Measurements from ENCODE around the gene MAP3K20.
"Not testable (repeated sequence)": the region's sequence is repeated elsewhere in the genome, so short reads cannot be mapped to it uniquely, and the experiment has no call there.

Gene MAP3K20

DNA sequence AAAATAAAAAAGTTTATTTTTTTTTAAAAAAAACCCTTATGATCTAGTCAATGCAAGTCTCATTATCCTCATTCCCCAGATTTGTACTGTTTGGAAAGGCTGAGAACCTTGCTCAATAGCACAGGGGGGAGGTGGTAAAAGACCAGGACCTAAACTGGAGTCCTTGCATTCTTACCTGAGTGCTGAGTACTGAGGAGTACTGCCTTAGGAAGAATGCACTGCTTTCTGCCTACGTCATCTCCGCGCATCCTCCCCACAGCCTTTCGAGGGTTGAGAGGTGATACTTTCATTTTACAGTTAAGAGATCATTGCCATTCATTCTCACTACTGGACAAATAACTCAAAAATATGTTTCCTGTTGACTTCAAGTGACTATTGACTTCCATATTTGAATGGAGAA, 73.8 kb downstream of the MAP3K20 start:
- Histone ChIP-seq H3K4me3 (ENCODE audit: low read depth, low read length) (no peak overlapping the region), H3K27ac (ENCODE audit: low read depth, low read length) (no peak overlapping the region), H3K9ac (ENCODE audit: low read length) (no peak overlapping the region), H3K27me3 (ENCODE audit: control insufficient read depth, insufficient read depth, low read length) (no peaks in the 10 kb centered on the region), H3K9me3 (ENCODE audit: control insufficient read depth, insufficient read depth, low read depth, low read length) (no peaks in the 10 kb centered on the region), H3K36me3 (ENCODE audit: control insufficient read depth, insufficient read depth, low read length) (no peaks in the 10 kb centered on the region), H3K4me1 (ENCODE audit: control insufficient read depth, insufficient read depth, low read length) (peaks cover 13% of the 10 kb centered on the region; the same call in 1 of the 2 replicates)

DNA sequence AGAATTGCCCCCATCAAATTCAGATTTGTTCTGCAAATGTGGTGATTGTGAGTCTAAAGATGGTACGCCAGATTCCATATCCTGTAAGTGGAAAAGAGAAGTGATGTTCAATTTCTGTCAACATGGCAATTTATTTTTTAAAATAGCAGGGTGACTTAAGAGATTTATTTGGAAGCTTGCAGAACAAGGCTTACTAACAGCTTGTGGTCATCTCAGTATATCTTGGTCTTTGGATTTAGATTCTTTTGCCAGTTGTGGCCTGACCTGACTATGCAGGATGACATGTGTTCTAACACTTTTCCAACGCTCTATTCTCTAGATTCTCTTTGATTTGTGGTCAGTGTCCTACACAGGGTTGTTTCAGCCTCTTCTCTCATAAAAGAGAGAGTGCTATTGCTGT, 74.4 kb downstream of the MAP3K20 start:
- Histone ChIP-seq H3K27ac (ENCODE audit: low read depth, low read length) (no peak overlapping the region), H3K9me3 (ENCODE audit: control insufficient read depth, insufficient read depth, low read depth, low read length) (no peaks in the 10 kb centered on the region)

DNA sequence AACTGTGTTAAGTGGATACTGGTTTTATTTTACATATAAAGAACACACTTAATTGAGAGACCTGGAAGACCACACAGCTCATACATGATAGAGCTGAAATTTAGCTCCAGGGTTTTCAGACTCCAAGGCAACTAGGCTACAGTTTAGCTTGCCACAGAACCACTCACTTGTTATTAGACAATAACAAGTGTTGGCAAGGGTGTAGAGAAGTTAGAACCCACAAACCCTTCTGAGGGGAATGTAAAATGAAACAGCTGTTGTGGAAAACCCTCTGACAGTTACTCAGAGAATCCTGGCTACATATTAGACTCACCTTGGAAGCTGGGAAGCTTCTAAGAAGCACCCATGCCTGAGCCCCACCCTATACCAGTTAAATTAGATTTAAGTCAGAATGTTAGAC, 75.3 kb downstream of the MAP3K20 start:
- Histone ChIP-seq H3K4me1 (ENCODE audit: control insufficient read depth, insufficient read depth, low read length) (peaks cover 13% of the 10 kb centered on the region; the same call in 1 of the 2 replicates), H3K36me3 (ENCODE audit: control insufficient read depth, insufficient read depth, low read length) (no peaks in the 10 kb centered on the region), H3K27me3 (ENCODE audit: control insufficient read depth, insufficient read depth, low read length) (no peaks in the 10 kb centered on the region), H3K27ac (ENCODE audit: low read depth, low read length) (no peak overlapping the region), H3K9ac (ENCODE audit: low read length) (no peak overlapping the region), H3K9me3 (ENCODE audit: control insufficient read depth, insufficient read depth, low read depth, low read length) (peaks cover 4% of the 10 kb centered on the region), H3K4me3 (ENCODE audit: low read depth, low read length) (no peak overlapping the region)

More for the DNA sequence above, 74.4 kb downstream of the MAP3K20 start:
- no peak overlapping the region for H3K4me3 ChIP-seq (ENCODE audit: low read depth, low read length)
- H3K9ac ChIP-seq (ENCODE audit: low read length) = no peak overlapping the region
- no peaks in the 10 kb centered on the region for H3K27me3 ChIP-seq (ENCODE audit: control insufficient read depth, insufficient read depth, low read length)
- no peaks in the 10 kb centered on the region for H3K36me3 ChIP-seq (ENCODE audit: control insufficient read depth, insufficient read depth, low read length)
- peaks cover 13% of the 10 kb centered on the region; the same call in 1 of the 2 replicates for H3K4me1 ChIP-seq (ENCODE audit: control insufficient read depth, insufficient read depth, low read length)

- peaks cover 13% of the 10 kb centered on the region; the same call in 1 of the 2 replicates for H3K4me1 ChIP-seq (ENCODE audit: control insufficient read depth, insufficient read depth, low read length)
Observed at GRCh38 chr2:173151671-173152401, 76.2 kb downstream of the MAP3K20 start.

DNA sequence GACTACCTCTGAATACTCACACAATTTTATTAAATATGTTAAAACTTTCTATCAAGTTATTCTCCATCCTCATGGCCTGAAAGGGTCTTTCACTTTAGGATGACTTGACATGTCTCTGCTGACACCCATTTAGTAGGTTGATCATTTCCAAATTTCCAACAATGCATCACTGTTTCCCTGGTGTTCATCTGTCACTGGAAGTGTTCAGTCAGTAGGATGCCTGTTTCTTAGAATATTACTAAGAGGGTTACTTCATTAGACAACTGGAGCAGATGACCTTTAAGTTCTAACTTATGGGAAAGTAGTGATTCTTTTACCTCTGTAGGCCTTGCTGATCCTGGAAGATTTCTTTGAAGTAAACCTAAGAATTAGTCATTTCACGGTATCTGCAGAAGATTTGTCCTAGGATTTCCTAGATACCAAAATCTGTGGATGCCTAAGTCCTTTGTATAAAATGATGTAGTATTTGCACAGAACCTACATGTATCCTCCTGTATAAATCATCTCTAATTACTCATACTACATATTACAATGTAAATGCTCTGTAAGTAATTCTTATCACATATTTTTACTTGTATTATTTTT, 77.7 kb downstream of the MAP3K20 start:
- Histone ChIP-seq H3K9me3 (ENCODE audit: control insufficient read depth, insufficient read depth, low read depth, low read length) (peaks cover 14% of the 10 kb centered on the region), H3K36me3 (ENCODE audit: control insufficient read depth, insufficient read depth, low read length) (no peaks in the 10 kb centered on the region), H3K27ac (ENCODE audit: low read depth, low read length) (no peak overlapping the region), H3K4me3 (ENCODE audit: low read depth, low read length) (no peak overlapping the region), H3K9ac (ENCODE audit: low read length) (no peak overlapping the region), H3K27me3 (ENCODE audit: control insufficient read depth, insufficient read depth, low read length) (no peaks in the 10 kb centered on the region), H3K4me1 (ENCODE audit: control insufficient read depth, insufficient read depth, low read length) (peaks cover 13% of the 10 kb centered on the region; the same call in 1 of the 2 replicates)

More at GRCh38 chr2:173151671-173152401, 76.2 kb downstream of the MAP3K20 start:
- peaks cover 13% of the 10 kb centered on the region for H3K9me3 ChIP-seq (ENCODE audit: control insufficient read depth, insufficient read depth, low read depth, low read length)
- H3K9ac ChIP-seq (ENCODE audit: low read length) = no peak overlapping the region
- no peak overlapping the region for H3K4me3 ChIP-seq (ENCODE audit: low read depth, low read length)
- no peaks in the 10 kb centered on the region for H3K36me3 ChIP-seq (ENCODE audit: control insufficient read depth, insufficient read depth, low read length)
- H3K27ac ChIP-seq (ENCODE audit: low read depth, low read length) = no peak overlapping the region
- no peaks in the 10 kb centered on the region for H3K27me3 ChIP-seq (ENCODE audit: control insufficient read depth, insufficient read depth, low read length)

GRCh38 chr2:173157676-173158293, 82.1 kb downstream of the MAP3K20 start:
- Histone ChIP-seq H3K4me1 (ENCODE audit: control insufficient read depth, insufficient read depth, low read length) (peaks cover 6% of the 10 kb centered on the region), H3K36me3 (ENCODE audit: control insufficient read depth, insufficient read depth, low read length) (no peaks in the 10 kb centered on the region), H3K4me3 (ENCODE audit: low read depth, low read length) (no peak overlapping the region), H3K27ac (ENCODE audit: low read depth, low read length) (no peak overlapping the region), H3K9ac (ENCODE audit: low read length) (no peak overlapping the region), H3K9me3 (ENCODE audit: control insufficient read depth, insufficient read depth, low read depth, low read length) (peaks cover 14% of the 10 kb centered on the region), H3K27me3 (ENCODE audit: control insufficient read depth, insufficient read depth, low read length) (no peaks in the 10 kb centered on the region)

DNA sequence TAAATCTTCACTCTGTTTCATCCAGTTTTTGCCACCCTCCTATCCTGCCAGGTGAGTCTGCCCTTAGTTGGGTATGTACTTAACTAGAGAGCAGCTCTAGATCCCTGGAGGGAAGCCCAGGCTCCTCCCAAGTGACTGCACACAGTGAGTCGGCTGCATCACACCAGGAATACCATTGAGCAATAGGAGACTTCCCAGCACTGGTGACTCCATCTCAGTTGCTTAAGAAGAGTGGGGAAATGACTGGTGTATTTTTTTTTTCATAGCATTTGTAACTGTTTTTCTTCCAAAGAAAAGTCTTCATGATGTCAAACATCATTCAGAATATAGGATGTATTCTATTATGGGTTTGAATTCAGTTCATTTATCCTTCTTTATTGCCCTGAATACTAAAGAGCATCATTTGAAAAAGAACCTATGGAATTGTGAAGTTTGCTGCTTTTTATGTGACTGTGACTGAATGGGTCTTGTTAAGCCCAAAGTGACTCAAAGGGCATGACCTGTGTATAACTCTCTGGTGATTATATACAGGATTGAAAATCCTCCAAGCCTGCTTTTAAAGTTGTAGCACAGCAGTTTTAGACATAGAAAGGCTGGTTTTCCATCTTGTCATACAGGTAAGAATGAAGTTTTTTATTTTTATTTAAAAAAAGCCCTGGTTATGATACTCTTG, 84.3 kb downstream of the MAP3K20 start:
- Histone ChIP-seq H3K36me3 (ENCODE audit: control insufficient read depth, insufficient read depth, low read length) (no peaks in the 10 kb centered on the region), H3K4me3 (ENCODE audit: low read depth, low read length) (no peak overlapping the region), H3K27me3 (ENCODE audit: control insufficient read depth, insufficient read depth, low read length) (no peaks in the 10 kb centered on the region), H3K4me1 (ENCODE audit: control insufficient read depth, insufficient read depth, low read length) (peaks cover 6% of the 10 kb centered on the region), H3K9me3 (ENCODE audit: control insufficient read depth, insufficient read depth, low read depth, low read length) (peaks cover 16% of the 10 kb centered on the region), H3K27ac (ENCODE audit: low read depth, low read length) (no peak overlapping the region), H3K9ac (ENCODE audit: low read length) (no peak overlapping the region)

DNA sequence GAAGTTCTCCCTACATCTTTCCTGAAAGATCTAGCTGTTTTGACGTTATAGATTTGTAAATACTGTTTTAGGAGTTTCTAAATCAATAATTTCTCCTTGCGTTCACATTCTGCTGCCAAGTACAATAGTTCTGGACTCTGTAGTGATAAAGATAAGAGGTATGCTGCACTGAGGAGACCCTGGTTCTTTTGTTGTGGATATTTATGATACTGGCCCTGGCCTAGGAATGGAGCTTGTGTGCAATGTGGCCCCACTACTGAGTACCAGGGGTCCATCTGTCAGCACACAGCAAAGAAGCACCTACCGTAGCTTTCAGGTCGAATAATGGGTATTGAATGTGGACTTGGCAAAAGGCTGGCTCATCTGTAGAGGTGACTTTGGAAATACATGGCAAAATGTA, 85.0 kb downstream of the MAP3K20 start:
- peaks cover 6% of the 10 kb centered on the region for H3K4me1 ChIP-seq (ENCODE audit: control insufficient read depth, insufficient read depth, low read length)
- no peak overlapping the region for H3K9ac ChIP-seq (ENCODE audit: low read length)
- H3K36me3 ChIP-seq (ENCODE audit: control insufficient read depth, insufficient read depth, low read length) = no peaks in the 10 kb centered on the region
- peaks cover 16% of the 10 kb centered on the region for H3K9me3 ChIP-seq (ENCODE audit: control insufficient read depth, insufficient read depth, low read depth, low read length)
- H3K4me3 ChIP-seq (ENCODE audit: low read depth, low read length) = no peak overlapping the region
- H3K27me3 ChIP-seq (ENCODE audit: control insufficient read depth, insufficient read depth, low read length) = no peaks in the 10 kb centered on the region
- no peak overlapping the region for H3K27ac ChIP-seq (ENCODE audit: low read depth, low read length)

- H3K4me3 ChIP-seq (ENCODE audit: low read depth, low read length) = no peak overlapping the region
- H3K4me1 ChIP-seq (ENCODE audit: control insufficient read depth, insufficient read depth, low read length) = peaks cover 6% of the 10 kb centered on the region
- H3K27me3 ChIP-seq (ENCODE audit: control insufficient read depth, insufficient read depth, low read length) = no peaks in the 10 kb centered on the region
- H3K9ac ChIP-seq (ENCODE audit: low read length) = no peak overlapping the region
- H3K36me3 ChIP-seq (ENCODE audit: control insufficient read depth, insufficient read depth, low read length) = no peaks in the 10 kb centered on the region
- H3K27ac ChIP-seq (ENCODE audit: low read depth, low read length) = no peak overlapping the region
- H3K9me3 ChIP-seq (ENCODE audit: control insufficient read depth, insufficient read depth, low read depth, low read length) = peaks cover 11% of the 10 kb centered on the region
Observed at GRCh38 chr2:173161040-173161439, 85.4 kb downstream of the MAP3K20 start.

- Histone ChIP-seq H3K9me3 (ENCODE audit: control insufficient read depth, insufficient read depth, low read depth, low read length) (peaks cover 7% of the 10 kb centered on the region), H3K36me3 (ENCODE audit: control insufficient read depth, insufficient read depth, low read length) (no peaks in the 10 kb centered on the region), H3K27me3 (ENCODE audit: control insufficient read depth, insufficient read depth, low read length) (no peaks in the 10 kb centered on the region), H3K4me1 (ENCODE audit: control insufficient read depth, insufficient read depth, low read length) (peaks cover 6% of the 10 kb centered on the region), H3K9ac (ENCODE audit: low read length) (no peak overlapping the region), H3K4me3 (ENCODE audit: low read depth, low read length) (no peak overlapping the region), H3K27ac (ENCODE audit: low read depth, low read length) (no peak overlapping the region)
Observed at GRCh38 chr2:173161507-173161906, 85.9 kb downstream of the MAP3K20 start.

DNA sequence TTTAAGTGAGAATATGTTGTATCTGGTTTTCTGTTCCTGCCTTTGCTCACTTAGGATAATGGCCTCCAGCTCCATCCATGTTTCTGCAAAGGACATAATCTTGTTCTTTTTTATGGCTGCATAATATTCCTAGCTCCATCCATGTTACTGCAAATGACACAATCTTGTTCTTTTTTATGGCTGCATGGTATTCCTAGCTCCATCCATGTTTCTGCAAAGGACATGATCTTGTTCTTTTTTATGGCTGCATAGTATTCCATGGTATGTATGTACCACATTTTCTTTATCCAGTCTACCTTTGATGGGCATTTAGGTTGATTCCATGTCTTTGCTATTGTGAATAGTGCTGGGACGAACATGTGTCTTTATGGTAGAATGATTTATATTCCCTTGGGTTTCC, 87.7 kb downstream of the MAP3K20 start:
- H3K9me3 ChIP-seq (ENCODE audit: control insufficient read depth, insufficient read depth, low read depth, low read length); H3K27ac ChIP-seq (ENCODE audit: low read depth, low read length); H3K4me1 ChIP-seq (ENCODE audit: control insufficient read depth, insufficient read depth, low read length); H3K4me3 ChIP-seq (ENCODE audit: low read depth, low read length); H3K27me3 ChIP-seq (ENCODE audit: control insufficient read depth, insufficient read depth, low read length); H3K9ac ChIP-seq (ENCODE audit: low read length); H3K36me3 ChIP-seq (ENCODE audit: control insufficient read depth, insufficient read depth, low read length): not testable (repeated sequence)
